ENCODE measurements around the gene ZNF664.

- no peak for TF ChIP-seq CTCF (IDR thresholded peaks at IDR 0.05 in 8 of 11, conservative IDR thresholded peaks at IDR 0.05 in 3 of 11)
- TF ChIP-seq POLR2A (IDR thresholded peaks at IDR 0.05): no peak
Measured at GRCh38 chr12:124044021-124044420, 71.0 kb downstream of the ZNF664 start.

Data from spleen (tissue), 7 donors.